Kidney (tissue), 14 donors: ENCODE measurements around the gene ISG20L2. TPM values are rescaled to one million over a fixed set of nuclear protein-coding genes. Genes with fewer than 3 reads are reported as not detected.

Experiments
- DNase-seq, 5 donors: peaks; one replicate each; pipeline ENCODE4 v3.0.0-alpha.2; 2013 to 2020
- FAIRE-seq: peaks from 2 replicates; lab custom pipeline; 2012; peaks lifted over from hg19 to GRCh38; lab: Jason Lieb, UNC
- H3K27ac ChIP-seq, 2 donors: one replicate each; pipeline ENCODE4 v1.7.0; 2013; ENCODE audit warnings: low read depth in 2 of 2, low read length in 2 of 2, inconsistent platforms in 1 of 2
- H3K27me3 ChIP-seq: one replicate; pipeline ENCODE4 v1.7.1; 2013; ENCODE audit warnings: low read length, inconsistent platforms; ENCODE audit not compliant: control insufficient read depth, insufficient read depth
- H3K36me3 ChIP-seq, 3 donors: one replicate each; pipeline versions ENCODE4 v1.7.0 to v1.7.1; 2013; ENCODE audit warnings: low read length in 3 of 3, control low read depth in 1 of 3, inconsistent platforms in 1 of 3; ENCODE audit not compliant: insufficient read depth in 3 of 3, control insufficient read depth in 2 of 3
- H3K4me1 ChIP-seq, 3 donors: one replicate each; pipeline versions ENCODE4 v1.7.0 to v1.7.1; 2013; ENCODE audit warnings: low read length in 3 of 3, inconsistent platforms in 1 of 3, low read depth in 1 of 3; ENCODE audit not compliant: control insufficient read depth in 2 of 3, insufficient read depth in 2 of 3
- H3K4me3 ChIP-seq, 3 donors: one replicate each; pipeline versions ENCODE4 v1.7.0 to v1.8.1; 2013; ENCODE audit warnings: low read length in 3 of 3, control low read depth in 1 of 3, inconsistent platforms in 1 of 3
- H3K9ac ChIP-seq, 3 donors: one replicate each; pipeline versions ENCODE4 v1.7.0 to v1.7.1; 2013; ENCODE audit warnings: low read length in 3 of 3, control low read depth in 1 of 3, inconsistent platforms in 1 of 3
- H3K9me3 ChIP-seq, 3 donors: one replicate each; pipeline versions ENCODE4 v1.7.0 to v1.7.1; 2013; ENCODE audit warnings: low read length in 3 of 3, control low read depth in 1 of 3, inconsistent platforms in 1 of 3; ENCODE audit not compliant: control insufficient read depth in 2 of 3, insufficient read depth in 1 of 3
- CTCF ChIP-seq: IDR thresholded peaks from 3 replicates; pipeline ENCODE4 v1.5.1; 2012; ENCODE audit warnings: mild to moderate bottlenecking, moderate library complexity, borderline replicate concordance; ENCODE audit not compliant: insufficient read depth; ENCODE audit errors: extremely low read depth
- intact Hi-C: fragments of 100-400 bp; cut with DNase I; formaldehyde crosslinking; loops from one replicate; pipeline ENCODE4 v1.11.1; 2022
- polyA plus RNA-seq: library from polyadenylated mRNA; stranded (reverse); fragments of 350-450 nt; fragmentation: Illumina TruSeq; extraction: RNeasy Lipid Tissue Mini Kit (QIAGEN cat#74804); gene quantifications from one replicate; pipeline ENCODE4 v1.2.3, GENCODE V29; 2014; ENCODE audit warnings: low read depth, low replicate concordance; ENCODE audit not compliant: insufficient read depth
- total RNA-seq: library from RNA; stranded (reverse); fragmentation: NEBNext Ultra II Directional; extraction: Animal tissue kit (Norgen Biotek cat#: 25700); gene quantifications from one replicate; pipeline ENCODE4 v1.2.1, GENCODE V29; 2021
- donor health status: control.
- donor health status: control.
- donor health status: control.
- donor health status: control.
- donor health status: control.
- donor health status: DM: yes; HTN: yes; CAD: no.
- donor health status: Normal renal cell carcinoma (clear cell type).

Gene ISG20L2
- total and polyA plus RNA-seq, 2 donors from 2014 or later: 13.3 to 23.3 TPM

GRCh38 chr1:156676820-156677615, 51.5 kb downstream of the ISG20L2 start, which contains the start of gene NES:
TSS of gene NES (minus strand) at chr1:156677407. CDS start at chr1:156677264, 143 bp downstream.
- no peak for FAIRE-seq
- peak within 1 kb of the TSS; percentile 57 to 69 for H3K27ac ChIP-seq

GRCh38 chr1:156676114-156676819, 52.3 kb downstream of the ISG20L2 start:
- H3K27ac ChIP-seq: peak overlapping the region; percentile 51 to 69
- DNase-seq (peak in 1 of 5 donors; percentile 43), FAIRE-seq (no peak)
- peak overlapping the region; percentile 30 to 67 (median 59) for H3K9ac ChIP-seq
- intact Hi-C loops: no loop called here
- no peak for TF ChIP-seq CTCF
- peaks cover 3 to 16% (median 6%) of the 10 kb centered on the region in 3 donors for H3K4me1 ChIP-seq
- peak overlapping the region; percentile 44 to 58 (median 57) for H3K4me3 ChIP-seq
- peaks cover 10% of the 10 kb centered on the region for H3K27me3 ChIP-seq
- no peaks in the 10 kb centered on the region for H3K9me3 ChIP-seq
- H3K36me3 ChIP-seq: peaks cover 0 to 1% (median 0%) of the 10 kb centered on the region in 3 donors

More at GRCh38 chr1:156676820-156677615, 51.5 kb downstream of the ISG20L2 start, which contains the start of gene NES:
- H3K27me3 ChIP-seq: peaks cover 10% of the 10 kb centered on the region
- H3K36me3 ChIP-seq: no peaks in the 10 kb centered on the region
- peak; percentile 86 to 93 (median 92) for DNase-seq
- no peak for TF ChIP-seq CTCF
- peaks cover 3 to 16% (median 6%) of the 10 kb centered on the region in 3 donors for H3K4me1 ChIP-seq
- peak within 1 kb of the TSS; percentile 44 to 68 (median 58) for H3K4me3 ChIP-seq
- intact Hi-C loops: no loop called here
- no peaks in the 10 kb centered on the region for H3K9me3 ChIP-seq
- peak within 1 kb of the TSS; percentile 49 to 67 (median 49) for H3K9ac ChIP-seq

GRCh38 chr1:156675210-156676113, 53.1 kb downstream of the ISG20L2 start:
- peak overlapping the region; percentile 41 to 69 for H3K27ac ChIP-seq
- H3K27me3 ChIP-seq: peaks cover 10% of the 10 kb centered on the region
- peaks cover 3 to 16% (median 6%) of the 10 kb centered on the region in 3 donors for H3K4me1 ChIP-seq
- peaks cover 0 to 2% (median 0%) of the 10 kb centered on the region in 3 donors for H3K36me3 ChIP-seq
- H3K4me3 ChIP-seq: peak overlapping the region; percentile 44 to 58 (median 57)
- H3K9me3 ChIP-seq: no peaks in the 10 kb centered on the region
- intact Hi-C loops: no loop called here
- peak overlapping the region; percentile 30 to 67 (median 59) for H3K9ac ChIP-seq
- TF ChIP-seq CTCF: no peak
- DNase-seq (peak in 4 of 5 donors; percentile 85 to 94 (median 90)), FAIRE-seq (no peak)
